ENCODE measurements around the gene OLFM4. TPM values are rescaled to one million over a fixed set of nuclear protein-coding genes. Genes with fewer than 3 reads are reported as not detected.
"Not testable (repeated sequence)": the region's sequence is repeated elsewhere in the genome, so short reads cannot be mapped to it uniquely, and the experiment has no call there.

The OLFM4 gene
- total and polyA plus RNA-seq, 10 of the 15 experiments (the other 5 are each of a cell fraction or from before 2014, with no cell fraction given) = 0.03 to 0.27 (median 0.11) TPM; not detected in 6

DNA sequence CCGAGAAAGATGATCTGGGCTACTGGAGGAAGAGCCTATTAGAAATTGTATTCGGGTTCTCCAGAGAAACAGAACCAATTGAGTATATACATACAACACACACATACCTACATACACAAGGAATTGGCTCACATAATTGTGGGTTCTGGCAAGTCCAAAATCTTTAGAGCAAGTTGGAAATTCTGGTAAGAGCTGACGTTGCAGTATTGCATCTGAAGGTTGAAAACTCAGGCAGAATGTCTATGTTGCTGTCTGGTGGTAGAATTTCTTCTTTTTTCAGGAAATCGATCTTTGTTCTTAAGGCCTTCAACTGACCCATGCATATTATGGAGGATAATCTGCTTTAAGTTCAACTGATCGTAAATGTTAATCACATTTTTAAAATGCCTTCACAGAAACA lies 15.5 kb upstream of the OLFM4 start (continued):
- TF ChIP-seq, protein P1, sequence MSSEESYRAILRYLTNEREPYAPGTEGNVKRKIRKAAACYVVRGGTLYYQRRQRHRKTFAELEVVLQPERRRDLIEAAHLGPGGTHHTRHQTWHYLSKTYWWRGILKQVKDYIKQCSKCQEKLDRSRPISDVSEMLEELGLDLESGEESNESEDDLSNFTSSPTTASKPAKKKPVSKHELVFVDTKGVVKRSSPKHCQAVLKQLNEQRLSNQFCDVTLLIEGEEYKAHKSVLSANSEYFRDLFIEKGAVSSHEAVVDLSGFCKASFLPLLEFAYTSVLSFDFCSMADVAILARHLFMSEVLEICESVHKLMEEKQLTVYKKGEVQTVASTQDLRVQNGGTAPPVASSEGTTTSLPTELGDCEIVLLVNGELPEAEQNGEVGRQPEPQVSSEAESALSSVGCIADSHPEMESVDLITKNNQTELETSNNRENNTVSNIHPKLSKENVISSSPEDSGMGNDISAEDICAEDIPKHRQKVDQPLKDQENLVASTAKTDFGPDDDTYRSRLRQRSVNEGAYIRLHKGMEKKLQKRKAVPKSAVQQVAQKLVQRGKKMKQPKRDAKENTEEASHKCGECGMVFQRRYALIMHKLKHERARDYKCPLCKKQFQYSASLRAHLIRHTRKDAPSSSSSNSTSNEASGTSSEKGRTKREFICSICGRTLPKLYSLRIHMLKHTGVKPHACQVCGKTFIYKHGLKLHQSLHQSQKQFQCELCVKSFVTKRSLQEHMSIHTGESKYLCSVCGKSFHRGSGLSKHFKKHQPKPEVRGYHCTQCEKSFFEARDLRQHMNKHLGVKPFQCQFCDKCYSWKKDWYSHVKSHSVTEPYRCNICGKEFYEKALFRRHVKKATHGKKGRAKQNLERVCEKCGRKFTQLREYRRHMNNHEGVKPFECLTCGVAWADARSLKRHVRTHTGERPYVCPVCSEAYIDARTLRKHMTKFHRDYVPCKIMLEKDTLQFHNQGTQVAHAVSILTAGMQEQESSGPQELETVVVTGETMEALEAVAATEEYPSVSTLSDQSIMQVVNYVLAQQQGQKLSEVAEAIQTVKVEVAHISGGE (CRISPR knock-in tag; IDR thresholded peaks at IDR 0.05) = no peak

DNA sequence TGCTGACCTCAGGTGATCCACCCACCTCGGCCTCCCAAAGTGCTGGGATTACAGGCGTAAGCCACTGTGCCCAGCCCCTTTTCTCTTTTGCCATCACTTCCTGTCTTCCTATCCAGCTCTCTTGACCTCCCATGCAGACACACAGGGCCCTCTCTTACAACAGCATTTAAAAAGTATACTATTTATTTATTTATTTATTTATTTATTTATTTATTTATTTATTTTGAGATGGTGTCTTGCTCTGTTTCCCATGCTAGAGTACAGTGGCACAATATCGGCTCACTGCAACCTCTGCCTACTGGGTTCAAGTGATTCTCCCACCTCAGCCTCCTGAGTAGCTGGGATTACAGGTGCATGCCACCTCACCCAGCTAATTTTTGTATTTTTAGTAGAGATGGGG lies 14.6 kb upstream of the OLFM4 start:
- FAIRE-seq; H3K4me2 ChIP-seq (ENCODE audit: control insufficient read depth, insufficient read depth); DNase-seq (ENCODE audit: low read depth, low spot score); ATAC-seq; H3K27me3 ChIP-seq (replicated peaks in 1 of 2; ENCODE audit: control insufficient read depth in 2 of 2, insufficient read depth in 2 of 2, low read length in 1 of 2); H3K9me3 ChIP-seq (replicated peaks; ENCODE audit: control insufficient read depth, insufficient read depth, low read length); intact Hi-C loops (cut with micrococcal nuclease; ENCODE audit: unreplicated experiment); H3K9ac ChIP-seq (ENCODE audit: control insufficient read depth, insufficient read depth, low read length); H3K4me1 ChIP-seq (ENCODE audit: control insufficient read depth, insufficient read depth, low read length); H2AFZ ChIP-seq (ENCODE audit: control insufficient read depth, low read depth, low read length); H3K79me2 ChIP-seq (ENCODE audit: control insufficient read depth, insufficient read depth, low read length); POLR2A ChIA-PET; BruUV-seq (replicated peaks); H3K27ac ChIP-seq (ENCODE audit: control insufficient read depth, insufficient read depth); RAD21 ChIA-PET (ENCODE audit: unreplicated experiment); H3K4me3 ChIP-seq; in situ Hi-C loops (cut with MboI); H4K20me1 ChIP-seq (ENCODE audit: control insufficient read depth, insufficient read depth); H3K36me3 ChIP-seq (ENCODE audit: control insufficient read depth in 2 of 2, insufficient read depth in 2 of 2, low read length in 1 of 2): not testable (repeated sequence)
- ChIA-PET CTCF (interaction anchor here (1.5 kb wide), 1 partner anchor 138 kb away, joined by 5 read pairs; no protein-coding TSS in a partner anchor), SMC1A (ENCODE audit: uncharacterized antibody, unreplicated experiment) (interaction anchor here (1.0 kb wide), 1 partner anchor 31 kb away, joined by 3 read pairs; no protein-coding TSS in a partner anchor)
- 31% methylated on average over 3 of the region's 3 CpGs for WGBS (ENCODE audit: insufficient coverage, insufficient replicate concordance, low lambda C conversion rate, missing lambda C conversion rate)

Measured in GM12878 (cell line).